Neural crest cell (in vitro differentiated cells): ENCODE measurements around the gene SIRT4. TPM values are rescaled to one million over a fixed set of nuclear protein-coding genes. Genes with fewer than 3 reads are reported as not detected.

ENCODE experiments used
- DNase-seq: peaks from one replicate; pipeline ENCODE4 v3.0.0; 2021; ENCODE audit warnings: low read depth, mixed read lengths, low spot score
- H3K27ac Mint-ChIP-seq: one replicate; pipeline ENCODE4 v1.8.0; 2021; ENCODE audit warnings: mild to moderate bottlenecking, mixed read lengths; ENCODE audit not compliant: unreplicated experiment
- H3K27me3 Mint-ChIP-seq: 2 replicates; pipeline ENCODE4 v1.8.0; 2021; ENCODE audit warnings: low read depth, mild to moderate bottlenecking, mixed read lengths
- H3K36me3 Mint-ChIP-seq: 2 replicates; pipeline ENCODE4 v1.8.0; 2021; ENCODE audit warnings: low read depth, mild to moderate bottlenecking, mixed read lengths
- H3K4me1 Mint-ChIP-seq: 2 replicates; pipeline ENCODE4 v1.8.0; 2021; ENCODE audit warnings: mixed read lengths
- H3K4me3 Mint-ChIP-seq: one replicate; pipeline ENCODE4 v1.8.0; 2021; ENCODE audit warnings: mild to moderate bottlenecking, mixed read lengths
- H3K9me3 Mint-ChIP-seq: 2 replicates; pipeline ENCODE4 v1.8.0; 2021; ENCODE audit warnings: mixed read lengths
- CTCF ChIP-seq: fragments of 200-600 bp; sonication (generic); conservative IDR thresholded peaks from 2 replicates; pipeline ENCODE4 v1.5.0; 2021; ENCODE audit warnings: antibody characterized with exemption, mild to moderate bottlenecking
- total RNA-seq: library from RNA; stranded (reverse); gene quantifications from 2 replicates; pipeline ENCODE4 v1.2.1, GENCODE V29; 2021

The SIRT4 gene
- total RNA-seq, 1 donor from 2014 or later = 1.7 TPM

- peaks cover 8% of the 10 kb centered on the region for H3K27me3 Mint-ChIP-seq
Observed at GRCh38 chr12:120357104-120357503, 55.0 kb downstream of the SIRT4 start.

DNA sequence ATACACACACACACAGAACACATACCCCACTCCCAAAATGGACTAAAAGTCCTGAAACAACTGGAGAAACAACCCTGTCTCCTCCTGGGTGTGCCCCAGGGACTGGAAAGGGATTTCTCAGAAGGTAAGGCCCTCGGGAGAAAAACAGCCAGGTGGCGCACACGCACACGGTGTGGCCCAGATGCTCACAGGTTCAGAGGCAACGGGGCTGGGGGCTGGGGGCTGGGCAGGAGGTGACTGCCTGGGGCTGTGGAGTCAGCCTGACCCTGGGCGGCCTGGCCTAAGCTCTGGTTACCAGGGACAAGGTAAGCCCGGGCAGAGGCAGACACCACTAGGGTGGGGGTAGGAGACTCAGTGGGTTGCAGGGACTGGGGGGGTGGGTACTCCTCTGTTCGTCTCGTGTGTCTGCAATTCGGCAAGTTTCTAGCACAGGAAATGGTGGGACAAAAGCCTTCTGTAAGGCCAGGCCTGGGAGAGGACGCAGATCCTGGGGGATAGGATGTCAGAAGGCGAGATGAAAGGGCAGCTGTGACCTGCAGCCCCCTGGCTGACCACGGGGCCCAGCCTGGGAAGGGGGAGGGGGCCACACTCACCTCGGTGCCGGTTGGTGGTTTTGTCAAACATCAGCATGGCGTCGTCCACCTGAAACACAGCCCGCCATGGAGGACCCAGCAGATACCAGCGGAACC is 56.4 kb downstream of the SIRT4 start:
- Mint-ChIP-seq H3K9me3 (no peaks in the 10 kb centered on the region), H3K27ac (peak overlapping the region; percentile 78), H3K27me3 (peaks cover 11% of the 10 kb centered on the region), H3K4me1 (peaks cover 72% of the 10 kb centered on the region), H3K4me3 (peak overlapping the region; percentile 75), H3K36me3 (peaks cover 33% of the 10 kb centered on the region)
- DNase-seq = peak; percentile 41
- TF ChIP-seq CTCF = no peak

More at GRCh38 chr12:120357104-120357503, 55.0 kb downstream of the SIRT4 start:
- Mint-ChIP-seq H3K4me3 (peak overlapping the region; percentile 52), H3K4me1 (peaks cover 58% of the 10 kb centered on the region), H3K9me3 (no peaks in the 10 kb centered on the region), H3K27ac (no peak overlapping the region), H3K36me3 (peaks cover 37% of the 10 kb centered on the region)
- no peak for TF ChIP-seq CTCF
- DNase-seq = no peak

DNA sequence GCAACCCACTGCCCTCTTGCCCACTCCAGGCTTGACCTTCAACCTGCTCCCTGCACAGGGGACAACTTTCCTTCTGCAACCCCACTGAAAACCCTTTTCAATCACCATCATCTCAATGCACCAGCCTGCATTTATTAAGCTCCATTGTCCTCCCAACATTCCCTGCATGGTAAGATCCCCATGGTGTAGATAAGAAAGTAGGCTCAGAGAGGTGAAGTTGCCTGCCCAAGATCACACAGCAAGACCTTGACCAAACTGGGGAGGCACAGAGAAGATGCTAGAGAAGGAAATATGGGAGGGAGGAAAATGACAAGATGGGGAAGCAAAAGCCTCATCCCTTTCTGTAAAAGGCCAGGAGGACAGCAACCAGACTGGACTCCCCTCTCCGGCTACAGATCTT is 57.0 kb downstream of the SIRT4 start:
- H3K27me3 Mint-ChIP-seq = peaks cover 12% of the 10 kb centered on the region
- peak overlapping the region; percentile 78 for H3K27ac Mint-ChIP-seq
- no peak for DNase-seq
- H3K9me3 Mint-ChIP-seq = no peaks in the 10 kb centered on the region
- H3K36me3 Mint-ChIP-seq = peaks cover 35% of the 10 kb centered on the region
- H3K4me1 Mint-ChIP-seq = peaks cover 78% of the 10 kb centered on the region
- TF ChIP-seq CTCF = no peak
- H3K4me3 Mint-ChIP-seq = peak overlapping the region; percentile 75

DNA sequence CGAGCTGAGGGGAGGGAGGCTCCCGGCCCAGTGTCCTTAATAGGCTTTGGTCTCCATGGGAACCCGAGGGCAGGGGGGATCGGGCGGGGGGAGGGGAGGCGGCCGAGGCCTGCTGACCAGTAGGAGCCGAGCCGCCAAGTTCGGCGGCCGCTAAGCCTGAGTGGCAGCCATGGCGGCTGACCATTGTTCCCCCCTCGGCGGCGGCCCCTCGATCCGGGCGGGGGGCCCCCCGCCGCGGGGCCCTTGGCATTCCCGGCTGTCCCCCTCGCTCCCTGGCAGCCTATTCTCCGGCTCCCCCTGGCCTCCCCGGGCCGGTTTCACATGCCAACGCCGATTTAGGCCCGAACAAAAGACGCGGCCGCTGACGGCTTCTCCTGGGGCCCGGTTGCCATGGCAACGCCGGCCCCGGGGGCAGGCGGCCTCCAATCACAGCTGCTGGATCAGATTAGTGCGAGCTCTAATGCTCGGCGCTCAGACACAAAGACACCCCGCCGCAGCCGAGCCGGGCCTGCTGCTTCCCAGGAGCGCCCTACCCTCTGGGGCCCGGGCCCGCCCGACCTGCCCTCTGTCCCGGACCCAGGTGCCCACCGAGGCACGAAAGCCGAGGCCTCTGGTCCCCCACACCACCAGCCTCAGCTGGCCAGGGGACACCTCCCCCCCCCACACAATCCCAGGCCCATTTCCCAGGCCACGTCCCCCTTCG is 59.5 kb downstream of the SIRT4 start:
- Mint-ChIP-seq H3K4me3 (peak overlapping the region; percentile 91), H3K27me3 (peaks cover 13% of the 10 kb centered on the region), H3K4me1 (peaks cover 97% of the 10 kb centered on the region), H3K9me3 (no peaks in the 10 kb centered on the region), H3K27ac (peak overlapping the region; percentile 98), H3K36me3 (peaks cover 47% of the 10 kb centered on the region)
- no peak for TF ChIP-seq CTCF
- DNase-seq = peak; percentile 93

Other genes starting within 250 kb of the SIRT4 start
- gene RAB35, start 185.6 kb upstream of the SIRT4 start, total RNA-seq = 45.1 and 54.1 TPM in 2 replicates
- 108 and 114 TPM in 2 replicates for gene GCN1, start 107.6 kb upstream of the SIRT4 start, total RNA-seq
- 2,997 and 3,023 TPM in 2 replicates for gene RPLP0, start 101.2 kb upstream of the SIRT4 start, total RNA-seq
- gene PXN, start 36.6 kb upstream of the SIRT4 start, total RNA-seq = 54.5 and 61.5 TPM in 2 replicates
- 5,010 and 5,494 TPM in 2 replicates for gene RNU4-2, start 10.4 kb upstream of the SIRT4 start, total RNA-seq
- 4,497 and 4,941 TPM in 2 replicates for gene RNU4-1, start 9.1 kb upstream of the SIRT4 start, total RNA-seq
- not detected in 2 replicates for gene PLA2G1B, start 25.5 kb downstream of the SIRT4 start, total RNA-seq
- gene MSI1, start 66.8 kb downstream of the SIRT4 start, total RNA-seq = 224 and 229 TPM in 2 replicates
- gene COX6A1, start 135.8 kb downstream of the SIRT4 start, total RNA-seq = 315 and 320 TPM in 2 replicates
- 38.0 and 38.1 TPM in 2 replicates for gene TRIAP1, start 144.1 kb downstream of the SIRT4 start, total RNA-seq
- gene GATC, start 144.1 kb downstream of the SIRT4 start, total RNA-seq = 32.0 and 33.8 TPM in 2 replicates
- gene SRSF9, start 167.4 kb downstream of the SIRT4 start, total RNA-seq = 350 and 361 TPM in 2 replicates
- 375 and 382 TPM in 2 replicates for gene DYNLL1, start 193.8 kb downstream of the SIRT4 start, total RNA-seq
- 38.5 and 39.0 TPM in 2 replicates for gene COQ5, start 226.8 kb downstream of the SIRT4 start, total RNA-seq
- gene RNF10, start 232.0 kb downstream of the SIRT4 start, total RNA-seq = 134 and 149 TPM in 2 replicates